Neuronal stem cell (in vitro differentiated cells): ENCODE measurements around the gene CABP4.

Experiments used
- DNase-seq: peaks from one replicate; pipeline ENCODE4 v3.0.0-alpha.2; 2013; ENCODE audit warnings: low spot score
- H2AFZ ChIP-seq: one replicate; pipeline ENCODE4 v1.6.1; 2013; ENCODE audit warnings: mild to moderate bottlenecking, low read length, inconsistent platforms
- H2AK5ac ChIP-seq: 2 replicates; pipeline ENCODE4 v1.6.1; 2013; ENCODE audit warnings: low read depth, mild to moderate bottlenecking, inconsistent platforms, low read length, moderate library complexity, mixed read lengths
- H2BK120ac ChIP-seq: 2 replicates; pipeline ENCODE4 v1.6.1; 2013; ENCODE audit warnings: low read depth, mild to moderate bottlenecking, inconsistent platforms, low read length, moderate library complexity, mixed read lengths
- H2BK12ac ChIP-seq: one replicate; pipeline ENCODE4 v1.6.1; 2013; ENCODE audit warnings: low read length, inconsistent platforms
- H2BK15ac ChIP-seq: 2 replicates; pipeline ENCODE4 v1.6.1; 2013; ENCODE audit warnings: mild to moderate bottlenecking, low read length, inconsistent platforms, mixed read lengths
- H2BK5ac ChIP-seq: one replicate; pipeline ENCODE4 v1.6.1; 2013; ENCODE audit warnings: inconsistent platforms, mild to moderate bottlenecking, low read length, moderate library complexity
- H3K14ac ChIP-seq: one replicate; pipeline ENCODE4 v1.6.1; 2013; ENCODE audit warnings: low read length, inconsistent platforms
- H3K18ac ChIP-seq: 2 replicates; pipeline ENCODE4 v1.6.1; 2013; ENCODE audit warnings: low read length, inconsistent platforms
- H3K23ac ChIP-seq: 2 replicates; pipeline ENCODE4 v1.6.1; 2013; ENCODE audit warnings: low read depth, mild to moderate bottlenecking, mixed read lengths, low read length, inconsistent platforms; ENCODE audit not compliant: poor library complexity
- H3K27ac ChIP-seq: replicated peaks from 3 replicates; pipeline ENCODE4 v1.5.1; 2013; ENCODE audit warnings: low read length, inconsistent platforms
- H3K27me3 ChIP-seq, 3 experiments: 2 replicates each; pipeline ENCODE4 v1.6.1; 2013; ENCODE audit warnings: low read length in 3 of 3, mild to moderate bottlenecking in 2 of 3, inconsistent platforms in 1 of 3, low read depth in 1 of 3, mixed read lengths in 1 of 3, moderate library complexity in 1 of 3; ENCODE audit not compliant: control insufficient read depth in 3 of 3, insufficient read depth in 3 of 3
- H3K36me3 ChIP-seq, 2 donors: replicated peaks in 1 of 2; 2 replicates each; pipeline ENCODE4 v1.6.1; 2013; ENCODE audit warnings: low read length in 2 of 2; ENCODE audit not compliant: control insufficient read depth in 2 of 2, insufficient read depth in 2 of 2
- H3K4ac ChIP-seq: 2 replicates; pipeline ENCODE4 v1.6.1; 2013; ENCODE audit warnings: inconsistent platforms, mild to moderate bottlenecking, low read length, moderate library complexity
- H3K4me1 ChIP-seq, 2 donors: 1 replicate in 1 of 2; 2 replicates in 1 of 2; pipeline ENCODE4 v1.6.1; 2013; ENCODE audit warnings: low read length in 2 of 2, low read depth in 1 of 2; ENCODE audit not compliant: control insufficient read depth in 2 of 2, insufficient read depth in 1 of 2
- H3K4me2 ChIP-seq: one replicate; pipeline ENCODE4 v1.6.1; 2013; ENCODE audit warnings: mild to moderate bottlenecking, low read length, inconsistent platforms; ENCODE audit not compliant: insufficient read depth, poor library complexity, severe bottlenecking
- H3K4me3 ChIP-seq, 2 donors: 2 replicates each; pipeline ENCODE4 v1.5.1; 2013; ENCODE audit warnings: low read length in 2 of 2, mild to moderate bottlenecking in 2 of 2, inconsistent platforms in 1 of 2, moderate library complexity in 1 of 2
- H3K79me1 ChIP-seq: one replicate; pipeline ENCODE4 v1.6.1; 2013; ENCODE audit warnings: low read depth, mild to moderate bottlenecking, inconsistent platforms, low read length, moderate library complexity
- H3K9ac ChIP-seq: one replicate; pipeline ENCODE4 v1.6.1; 2013; ENCODE audit warnings: mild to moderate bottlenecking, low read depth, low read length, inconsistent platforms; ENCODE audit not compliant: poor library complexity
- H3K9me3 ChIP-seq, 2 donors: replicated peaks in 1 of 2; 2 replicates each; pipeline versions ENCODE3 to v1.6.1; 2013; ENCODE audit warnings: low read length in 2 of 2, mild to moderate bottlenecking in 2 of 2, inconsistent platforms in 1 of 2, low read depth in 1 of 2, mixed read lengths in 1 of 2, moderate library complexity in 1 of 2; ENCODE audit not compliant: control insufficient read depth in 2 of 2, insufficient read depth in 1 of 2
- H4K8ac ChIP-seq: one replicate; pipeline ENCODE4 v1.6.1; 2013; ENCODE audit warnings: low read depth, mild to moderate bottlenecking, inconsistent platforms, low read length, moderate library complexity
- H4K91ac ChIP-seq: one replicate; pipeline ENCODE4 v1.6.1; 2013; ENCODE audit warnings: low read length, low read depth, mild to moderate bottlenecking, inconsistent platforms; ENCODE audit not compliant: poor library complexity
- WGBS, 2 donors: extraction: QIAGEN DNeasy Blood & Tissue Kit; methylation state at CpG; one replicate each; pipeline ENCODE4 v1.1.7; 2013; ENCODE audit warnings: missing lambda C conversion rate in 2 of 2, mixed read lengths in 1 of 2; ENCODE audit not compliant: insufficient read length in 2 of 2, insufficient replicate concordance in 1 of 2; ENCODE audit errors: extremely low coverage in 2 of 2; 5-methylcytosine and 5-hydroxymethylcytosine counted together

The CABP4 gene

GRCh38 chr11:67457453-67457852 is 2.3 kb downstream of the CABP4 start:
- peak overlapping the region; percentile 48 for H3K18ac ChIP-seq
- no peak overlapping the region for H2BK120ac ChIP-seq
- H2BK15ac ChIP-seq, result no peak overlapping the region
- H3K27me3 ChIP-seq, result no peaks in the 10 kb centered on the region
- no peak overlapping the region for H3K4me3 ChIP-seq
- H3K4ac ChIP-seq, result no peak overlapping the region
- no peak overlapping the region for H2BK5ac ChIP-seq
- H3K79me1 ChIP-seq, result peaks cover 2% of the 10 kb centered on the region
- no peak overlapping the region for H3K4me2 ChIP-seq
- peak overlapping the region; percentile 21 for H2AK5ac ChIP-seq
- no peak overlapping the region for H3K9ac ChIP-seq
- no peak overlapping the region for H3K27ac ChIP-seq
- H4K8ac ChIP-seq, result no peak overlapping the region
- H3K4me1 ChIP-seq, result no peaks in the 10 kb centered on the region
- no peaks in the 10 kb centered on the region for H3K9me3 ChIP-seq
- WGBS, 2 donors, result no CpG with 5 or more reads among the region's 12 CpGs
- no peak overlapping the region for H3K14ac ChIP-seq
- no peak overlapping the region for H4K91ac ChIP-seq
- H2BK12ac ChIP-seq, result no peak overlapping the region
- no peaks in the 10 kb centered on the region for H3K36me3 ChIP-seq
- no peak overlapping the region for H3K23ac ChIP-seq
- no peak overlapping the region for H2AFZ ChIP-seq
- no peak for DNase-seq

- H3K4ac ChIP-seq, result no peak overlapping the region
- H3K4me3 ChIP-seq, result no peak overlapping the region
- WGBS, 2 donors, result no CpG with 5 or more reads among the region's 19 CpGs
- H2AK5ac ChIP-seq, result no peak overlapping the region
- no peak overlapping the region for H3K4me2 ChIP-seq
- no peaks in the 10 kb centered on the region for H3K9me3 ChIP-seq
- H3K36me3 ChIP-seq, result peaks cover 0 to 3% of the 10 kb centered on the region in 2 donors
- no peak overlapping the region for H3K9ac ChIP-seq
- no peak overlapping the region for H2BK12ac ChIP-seq
- no peak overlapping the region for H4K91ac ChIP-seq
- no peak overlapping the region for H2BK120ac ChIP-seq
- no peak overlapping the region for H3K18ac ChIP-seq
- H3K79me1 ChIP-seq, result peaks cover 2% of the 10 kb centered on the region
- H3K23ac ChIP-seq, result no peak overlapping the region
- no peaks in the 10 kb centered on the region for H3K4me1 ChIP-seq
- H2AFZ ChIP-seq, result no peak overlapping the region
- no peak overlapping the region for H3K14ac ChIP-seq
- H4K8ac ChIP-seq, result no peak overlapping the region
- H2BK5ac ChIP-seq, result no peak overlapping the region
- no peaks in the 10 kb centered on the region for H3K27me3 ChIP-seq
- H2BK15ac ChIP-seq, result no peak overlapping the region
- no peak for DNase-seq
- H3K27ac ChIP-seq, result no peak overlapping the region
Measured at GRCh38 chr11:67458266-67458665, 3.1 kb downstream of the CABP4 start.

- no peak overlapping the region for H4K91ac ChIP-seq
- H3K27me3 ChIP-seq, result no peaks in the 10 kb centered on the region
- no CpG with 5 or more reads among the region's 10 CpGs for WGBS, 2 donors
- no peak overlapping the region for H2BK12ac ChIP-seq
- H4K8ac ChIP-seq, result no peak overlapping the region
- no peak overlapping the region for H2AFZ ChIP-seq
- H2BK120ac ChIP-seq, result no peak overlapping the region
- H3K18ac ChIP-seq, result no peak overlapping the region
- H2BK5ac ChIP-seq, result no peak overlapping the region
- no peak overlapping the region for H3K27ac ChIP-seq
- no peak overlapping the region for H3K14ac ChIP-seq
- no peak overlapping the region for H2BK15ac ChIP-seq
- H3K4me2 ChIP-seq, result no peak overlapping the region
- no peak overlapping the region for H2AK5ac ChIP-seq
- peaks cover 0 to 11% of the 10 kb centered on the region in 2 donors for H3K36me3 ChIP-seq
- peaks cover 5% of the 10 kb centered on the region for H3K79me1 ChIP-seq
- H3K23ac ChIP-seq, result no peak overlapping the region
- H3K4me3 ChIP-seq, result no peak overlapping the region
- H3K9ac ChIP-seq, result no peak overlapping the region
- peaks cover 0 to 1% of the 10 kb centered on the region in 2 donors for H3K9me3 ChIP-seq
- DNase-seq, result no peak
- H3K4ac ChIP-seq, result no peak overlapping the region
- H3K4me1 ChIP-seq, result peaks cover 7 to 11% of the 10 kb centered on the region in 2 donors
Measured at GRCh38 chr11:67463186-67463585, 8.0 kb downstream of the CABP4 start.

- Histone ChIP-seq H3K4me1 (peaks cover 9 to 15% of the 10 kb centered on the region in 2 donors), H3K27ac (no peak overlapping the region), H3K4me2 (peak overlapping the region; percentile 54), H3K27me3 (no peaks in the 10 kb centered on the region), H3K18ac (peak overlapping the region; percentile 83), H2BK12ac (peak overlapping the region; percentile 58), H2AFZ (peak overlapping the region; percentile 75), H3K79me1 (peaks cover 5% of the 10 kb centered on the region), H3K23ac (no peak overlapping the region), H2BK120ac (peak overlapping the region; percentile 96), H3K36me3 (peaks cover 0 to 11% of the 10 kb centered on the region in 2 donors), H4K8ac (no peak overlapping the region), H3K4ac (no peak overlapping the region), H3K9ac (peak overlapping the region; percentile 77), H2AK5ac (peak overlapping the region; percentile 97), H2BK15ac (no peak overlapping the region), H3K14ac (peak overlapping the region; percentile 38), H4K91ac (no peak overlapping the region), H3K4me3 (peak overlapping the region in 1 of 2 donors; percentile 37), H2BK5ac (no peak overlapping the region), H3K9me3 (peaks cover 0 to 1% of the 10 kb centered on the region in 2 donors)
- WGBS, 2 donors, result no CpG with 5 or more reads among the region's 20 CpGs
- no peak for DNase-seq
Measured at GRCh38 chr11:67463680-67464410, 8.7 kb downstream of the CABP4 start.
